Lung microvascular endothelial cell (primary cell): ENCODE measurements around the gene SLC25A21. TPM values are rescaled to one million over a fixed set of nuclear protein-coding genes. Genes with fewer than 3 reads are reported as not detected.
"Not testable (repeated sequence)": the region's sequence is repeated elsewhere in the genome, so short reads cannot be mapped to it uniquely, and the experiment has no call there.

ENCODE experiments used
- DNase-seq, 2 donors: peaks; one replicate each; pipeline versions ENCODE4 v3.0.0 to v3.0.0-alpha.2; 2010; ENCODE audit warnings: low read depth in 2 of 2
- total RNA-seq: library from RNA; depleted of rRNA; stranded (reverse); fragments of >200 nt; gene quantifications from 2 replicates; pipeline ENCODE4 v1.2.1, GENCODE V29; 2014

The SLC25A21 gene
- total RNA-seq, 1 donor from 2014 or later: 0.20 TPM

GRCh38 chr14:36988989-36989388, 183.4 kb downstream of the SLC25A21 start:
- DNase-seq: peak in 1 of 2 donors; percentile 8

- no peak for DNase-seq
Measured at GRCh38 chr14:36988568-36988967, 183.8 kb downstream of the SLC25A21 start.

GRCh38 chr14:36986407-36986806, 186.0 kb downstream of the SLC25A21 start:
- DNase-seq: no peak

GRCh38 chr14:36981832-36982529, 190.4 kb downstream of the SLC25A21 start:
- DNase-seq: peak in 1 of 2 donors; percentile 66

GRCh38 chr14:36980413-36980812, 192.0 kb downstream of the SLC25A21 start:
- DNase-seq: not testable (repeated sequence)

- no peak for DNase-seq
Measured at GRCh38 chr14:36979863-36980262, 192.5 kb downstream of the SLC25A21 start.

GRCh38 chr14:36976571-36977023, 195.8 kb downstream of the SLC25A21 start:
- peak in 1 of 2 donors; percentile 41 for DNase-seq

- DNase-seq: no peak
Measured at GRCh38 chr14:36975834-36976233, 196.6 kb downstream of the SLC25A21 start.

- no peak for DNase-seq
Measured at GRCh38 chr14:36974985-36975384, 197.4 kb downstream of the SLC25A21 start.

GRCh38 chr14:36973806-36974442, 198.5 kb downstream of the SLC25A21 start:
- peak in 1 of 2 donors; percentile 60 for DNase-seq

- no peak for DNase-seq
Measured at GRCh38 chr14:36971263-36971855, 201.0 kb downstream of the SLC25A21 start.

GRCh38 chr14:36967892-36968555, 204.4 kb downstream of the SLC25A21 start:
- DNase-seq: peak in 1 of 2 donors; percentile 13

GRCh38 chr14:36955967-36956366, 216.4 kb downstream of the SLC25A21 start:
- DNase-seq: no peak

- no peak for DNase-seq
Measured at GRCh38 chr14:36955376-36955775, 217.0 kb downstream of the SLC25A21 start.

GRCh38 chr14:36952689-36953088, 219.7 kb downstream of the SLC25A21 start:
- DNase-seq: no peak

GRCh38 chr14:36951380-36951911, 221.0 kb downstream of the SLC25A21 start:
- no peak for DNase-seq

GRCh38 chr14:36950812-36951211, 221.6 kb downstream of the SLC25A21 start:
- DNase-seq: no peak

- no peak for DNase-seq
Measured at GRCh38 chr14:36949371-36949770, 223.0 kb downstream of the SLC25A21 start.

- no peak for DNase-seq
Measured at GRCh38 chr14:36948157-36948859, 224.1 kb downstream of the SLC25A21 start.

- DNase-seq: no peak
Measured at GRCh38 chr14:36947362-36947761, 225.0 kb downstream of the SLC25A21 start.

GRCh38 chr14:36946872-36947271, 225.5 kb downstream of the SLC25A21 start:
- DNase-seq: no peak
